Fibroblast of the aortic adventitia (primary cell): Measurements from ENCODE around the gene ZFP62. TPM values are rescaled to one million over a fixed set of nuclear protein-coding genes. Genes with fewer than 3 reads are reported as not detected.

Experiments used
- DNase-seq: peaks from one replicate; pipeline ENCODE4 v3.0.0-alpha.2; 2010; ENCODE audit warnings: low read depth
- H3K4me3 ChIP-seq: 2 replicates; pipeline ENCODE4 v1.5.1; 2011; ENCODE audit warnings: low read depth, mild to moderate bottlenecking, control low read depth, low read length, moderate library complexity
- total RNA-seq: library from RNA; depleted of rRNA; stranded (reverse); fragments of >200 nt; gene quantifications from 2 replicates; pipeline ENCODE4 v1.2.3, GENCODE V29; 2012; ENCODE audit warnings: low replicate concordance
- TF ChIP-seq, protein P1 (sequence below): IDR thresholded peaks from 2 replicates; pipeline ENCODE4 v1.5.1; 2011; ENCODE audit warnings: mild to moderate bottlenecking, low read length, control low read depth, inconsistent platforms; ENCODE audit not compliant: insufficient read depth

The ZFP62 gene
- total RNA-seq, 1 donor: 19.4 TPM

GRCh38 chr5:180824630-180825476 is 36.2 kb downstream of the ZFP62 start:
- no peak for DNase-seq
- H3K4me3 ChIP-seq: no peak overlapping the region
- TF ChIP-seq, protein P1, sequence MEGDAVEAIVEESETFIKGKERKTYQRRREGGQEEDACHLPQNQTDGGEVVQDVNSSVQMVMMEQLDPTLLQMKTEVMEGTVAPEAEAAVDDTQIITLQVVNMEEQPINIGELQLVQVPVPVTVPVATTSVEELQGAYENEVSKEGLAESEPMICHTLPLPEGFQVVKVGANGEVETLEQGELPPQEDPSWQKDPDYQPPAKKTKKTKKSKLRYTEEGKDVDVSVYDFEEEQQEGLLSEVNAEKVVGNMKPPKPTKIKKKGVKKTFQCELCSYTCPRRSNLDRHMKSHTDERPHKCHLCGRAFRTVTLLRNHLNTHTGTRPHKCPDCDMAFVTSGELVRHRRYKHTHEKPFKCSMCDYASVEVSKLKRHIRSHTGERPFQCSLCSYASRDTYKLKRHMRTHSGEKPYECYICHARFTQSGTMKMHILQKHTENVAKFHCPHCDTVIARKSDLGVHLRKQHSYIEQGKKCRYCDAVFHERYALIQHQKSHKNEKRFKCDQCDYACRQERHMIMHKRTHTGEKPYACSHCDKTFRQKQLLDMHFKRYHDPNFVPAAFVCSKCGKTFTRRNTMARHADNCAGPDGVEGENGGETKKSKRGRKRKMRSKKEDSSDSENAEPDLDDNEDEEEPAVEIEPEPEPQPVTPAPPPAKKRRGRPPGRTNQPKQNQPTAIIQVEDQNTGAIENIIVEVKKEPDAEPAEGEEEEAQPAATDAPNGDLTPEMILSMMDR: no peak

DNA sequence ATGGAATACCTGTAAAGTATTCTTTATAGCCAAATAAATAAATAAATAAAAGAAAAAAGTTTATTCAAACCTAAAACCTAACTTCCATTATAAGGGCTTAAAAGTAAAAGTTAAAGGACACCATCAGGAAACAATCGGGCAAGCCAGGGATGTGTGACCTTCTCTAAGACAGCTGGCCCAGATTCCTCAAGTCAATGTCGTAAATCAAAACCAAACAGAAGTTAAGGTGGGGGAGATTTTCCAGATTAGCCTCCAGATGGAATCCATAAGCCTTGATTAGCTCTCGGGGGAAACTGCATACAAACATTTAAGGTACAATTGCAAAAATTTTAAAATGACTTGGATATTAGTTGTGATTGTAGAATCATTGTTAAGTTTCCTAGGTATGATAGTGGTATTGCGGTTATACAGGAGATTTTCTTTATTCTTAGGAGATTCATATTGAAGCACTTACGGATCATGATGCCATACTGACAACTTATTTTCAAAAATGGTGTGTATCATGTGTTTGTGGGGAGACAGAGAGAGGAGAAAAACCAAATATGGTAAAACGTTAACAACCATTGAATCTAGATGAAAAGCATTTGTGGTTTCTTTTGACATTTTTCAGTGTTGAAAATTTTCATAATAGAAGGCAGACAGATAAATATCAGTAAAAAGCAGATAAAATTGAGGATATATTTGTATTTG is 37.0 kb downstream of the ZFP62 start:
- TF ChIP-seq, protein P1: no peak
- no peak overlapping the region for H3K4me3 ChIP-seq
- no peak for DNase-seq

GRCh38 chr5:180823346-180823745 is 37.7 kb downstream of the ZFP62 start:
- no peak overlapping the region for H3K4me3 ChIP-seq
- TF ChIP-seq, protein P1: no peak
- DNase-seq: no peak

GRCh38 chr5:180821538-180821937 is 39.5 kb downstream of the ZFP62 start:
- no peak for DNase-seq
- TF ChIP-seq, protein P1: no peak
- no peak overlapping the region for H3K4me3 ChIP-seq

GRCh38 chr5:180820788-180821321 is 40.2 kb downstream of the ZFP62 start:
- no peak overlapping the region for H3K4me3 ChIP-seq
- TF ChIP-seq, protein P1: no peak
- DNase-seq: peak; percentile 35

DNA sequence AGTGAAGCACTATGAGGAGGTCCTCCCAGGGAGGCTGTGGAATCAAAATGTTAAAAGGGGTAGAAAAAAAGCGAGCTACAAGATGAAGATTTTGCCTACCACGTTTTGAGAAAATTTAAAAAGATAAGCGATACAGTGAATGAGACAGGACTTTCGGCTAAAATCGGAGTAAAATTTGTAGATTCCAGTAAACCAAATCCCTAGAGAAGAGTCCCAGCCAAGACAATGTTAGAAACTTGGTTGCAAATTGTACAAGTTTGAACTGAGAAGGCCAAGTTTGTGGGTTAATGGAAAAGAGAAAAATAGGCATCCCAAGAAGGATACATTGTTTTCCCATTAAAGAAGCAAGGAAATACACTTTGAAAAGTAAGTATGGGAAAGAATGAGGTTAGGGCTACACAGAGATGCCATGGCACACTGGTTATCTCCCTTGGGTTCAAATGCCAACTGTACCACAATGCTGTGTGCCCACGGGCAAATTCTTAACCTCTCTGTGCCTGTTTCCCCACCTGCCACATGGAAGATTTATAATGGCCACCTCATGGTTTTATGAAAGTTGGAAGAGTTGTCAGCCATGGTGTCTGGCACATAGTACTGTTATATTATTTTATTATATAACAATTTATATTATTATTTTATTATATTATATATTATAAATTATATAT is 42.3 kb downstream of the ZFP62 start:
- peak; percentile 53 for DNase-seq
- no peak overlapping the region for H3K4me3 ChIP-seq
- TF ChIP-seq, protein P1: no peak
